ENCODE measurements around the gene RBM47. TPM values are rescaled to one million over a fixed set of nuclear protein-coding genes. Genes with fewer than 3 reads are reported as not detected.

RBM47 gene
- total and polyA plus RNA-seq, 2 experiments from 2014 or later = 35.6 to 139 TPM

DNA sequence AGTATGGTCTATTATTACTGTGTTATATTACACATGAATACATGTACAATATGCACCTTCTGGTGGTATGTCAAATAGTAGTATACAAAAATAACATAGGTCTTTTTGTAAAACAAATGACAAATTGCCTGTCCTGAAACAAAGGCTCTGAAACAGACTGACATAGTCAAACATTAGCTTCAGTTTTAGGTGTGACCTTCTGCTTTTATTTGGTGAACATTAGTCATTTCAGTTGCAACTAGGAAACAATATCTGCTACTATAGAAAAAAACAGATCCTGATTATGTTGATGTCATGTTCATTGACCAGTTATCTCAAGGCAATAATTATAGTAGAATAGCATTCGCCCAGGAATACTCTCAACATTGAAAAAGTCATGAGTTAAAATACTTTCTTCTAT, 171.6 kb downstream of the RBM47 start:
- Mint-ChIP-seq H3K9me3 (no peaks in the 10 kb centered on the region), H3K36me3 (ENCODE audit: low read depth) (peaks cover 8% of the 10 kb centered on the region; the same call in 2 of the 3 replicates), H3K4me1 (peaks cover 24% of the 10 kb centered on the region), H3K4me3 (no peak overlapping the region), H3K27ac (no peak overlapping the region), H3K27me3 (ENCODE audit: insufficient read depth, low read depth, poor library complexity) (no peaks in the 10 kb centered on the region)
- H3K79me2 ChIP-seq (replicated peaks; ENCODE audit: insufficient read depth) = peaks cover 13% of the 10 kb centered on the region
- no peak overlapping the region for H3K4me3 ChIP-seq
- peaks cover 3% of the 10 kb centered on the region; the same call in 1 of the 2 replicates for H4K20me1 ChIP-seq (replicated peaks; ENCODE audit: insufficient read depth)
- no peak overlapping the region for H3K4me2 ChIP-seq
- no peak overlapping the region for H2AFZ ChIP-seq
- DNase-seq (ENCODE audit: low spot score) (no peak), ATAC-seq (no peak)
- H3K9me2 ChIP-seq (ENCODE audit: insufficient read depth) = no peaks in the 10 kb centered on the region
- TF ChIP-seq EZH2 (IDR thresholded peaks at IDR 0.05; ENCODE audit: low read depth, unreplicated experiment) = no peak
- TF ChIP-seq STAT1 (IDR thresholded peaks at IDR 0.05; ENCODE audit: unreplicated experiment) = no peak
- no peak for TF ChIP-seq JUNB (IDR thresholded peaks at IDR 0.05; ENCODE audit: unreplicated experiment)
- no peak for TF ChIP-seq POLR2AphosphoS5 (IDR thresholded peaks at IDR 0.05; ENCODE audit: low read depth)
- TF ChIP-seq, protein P1, sequence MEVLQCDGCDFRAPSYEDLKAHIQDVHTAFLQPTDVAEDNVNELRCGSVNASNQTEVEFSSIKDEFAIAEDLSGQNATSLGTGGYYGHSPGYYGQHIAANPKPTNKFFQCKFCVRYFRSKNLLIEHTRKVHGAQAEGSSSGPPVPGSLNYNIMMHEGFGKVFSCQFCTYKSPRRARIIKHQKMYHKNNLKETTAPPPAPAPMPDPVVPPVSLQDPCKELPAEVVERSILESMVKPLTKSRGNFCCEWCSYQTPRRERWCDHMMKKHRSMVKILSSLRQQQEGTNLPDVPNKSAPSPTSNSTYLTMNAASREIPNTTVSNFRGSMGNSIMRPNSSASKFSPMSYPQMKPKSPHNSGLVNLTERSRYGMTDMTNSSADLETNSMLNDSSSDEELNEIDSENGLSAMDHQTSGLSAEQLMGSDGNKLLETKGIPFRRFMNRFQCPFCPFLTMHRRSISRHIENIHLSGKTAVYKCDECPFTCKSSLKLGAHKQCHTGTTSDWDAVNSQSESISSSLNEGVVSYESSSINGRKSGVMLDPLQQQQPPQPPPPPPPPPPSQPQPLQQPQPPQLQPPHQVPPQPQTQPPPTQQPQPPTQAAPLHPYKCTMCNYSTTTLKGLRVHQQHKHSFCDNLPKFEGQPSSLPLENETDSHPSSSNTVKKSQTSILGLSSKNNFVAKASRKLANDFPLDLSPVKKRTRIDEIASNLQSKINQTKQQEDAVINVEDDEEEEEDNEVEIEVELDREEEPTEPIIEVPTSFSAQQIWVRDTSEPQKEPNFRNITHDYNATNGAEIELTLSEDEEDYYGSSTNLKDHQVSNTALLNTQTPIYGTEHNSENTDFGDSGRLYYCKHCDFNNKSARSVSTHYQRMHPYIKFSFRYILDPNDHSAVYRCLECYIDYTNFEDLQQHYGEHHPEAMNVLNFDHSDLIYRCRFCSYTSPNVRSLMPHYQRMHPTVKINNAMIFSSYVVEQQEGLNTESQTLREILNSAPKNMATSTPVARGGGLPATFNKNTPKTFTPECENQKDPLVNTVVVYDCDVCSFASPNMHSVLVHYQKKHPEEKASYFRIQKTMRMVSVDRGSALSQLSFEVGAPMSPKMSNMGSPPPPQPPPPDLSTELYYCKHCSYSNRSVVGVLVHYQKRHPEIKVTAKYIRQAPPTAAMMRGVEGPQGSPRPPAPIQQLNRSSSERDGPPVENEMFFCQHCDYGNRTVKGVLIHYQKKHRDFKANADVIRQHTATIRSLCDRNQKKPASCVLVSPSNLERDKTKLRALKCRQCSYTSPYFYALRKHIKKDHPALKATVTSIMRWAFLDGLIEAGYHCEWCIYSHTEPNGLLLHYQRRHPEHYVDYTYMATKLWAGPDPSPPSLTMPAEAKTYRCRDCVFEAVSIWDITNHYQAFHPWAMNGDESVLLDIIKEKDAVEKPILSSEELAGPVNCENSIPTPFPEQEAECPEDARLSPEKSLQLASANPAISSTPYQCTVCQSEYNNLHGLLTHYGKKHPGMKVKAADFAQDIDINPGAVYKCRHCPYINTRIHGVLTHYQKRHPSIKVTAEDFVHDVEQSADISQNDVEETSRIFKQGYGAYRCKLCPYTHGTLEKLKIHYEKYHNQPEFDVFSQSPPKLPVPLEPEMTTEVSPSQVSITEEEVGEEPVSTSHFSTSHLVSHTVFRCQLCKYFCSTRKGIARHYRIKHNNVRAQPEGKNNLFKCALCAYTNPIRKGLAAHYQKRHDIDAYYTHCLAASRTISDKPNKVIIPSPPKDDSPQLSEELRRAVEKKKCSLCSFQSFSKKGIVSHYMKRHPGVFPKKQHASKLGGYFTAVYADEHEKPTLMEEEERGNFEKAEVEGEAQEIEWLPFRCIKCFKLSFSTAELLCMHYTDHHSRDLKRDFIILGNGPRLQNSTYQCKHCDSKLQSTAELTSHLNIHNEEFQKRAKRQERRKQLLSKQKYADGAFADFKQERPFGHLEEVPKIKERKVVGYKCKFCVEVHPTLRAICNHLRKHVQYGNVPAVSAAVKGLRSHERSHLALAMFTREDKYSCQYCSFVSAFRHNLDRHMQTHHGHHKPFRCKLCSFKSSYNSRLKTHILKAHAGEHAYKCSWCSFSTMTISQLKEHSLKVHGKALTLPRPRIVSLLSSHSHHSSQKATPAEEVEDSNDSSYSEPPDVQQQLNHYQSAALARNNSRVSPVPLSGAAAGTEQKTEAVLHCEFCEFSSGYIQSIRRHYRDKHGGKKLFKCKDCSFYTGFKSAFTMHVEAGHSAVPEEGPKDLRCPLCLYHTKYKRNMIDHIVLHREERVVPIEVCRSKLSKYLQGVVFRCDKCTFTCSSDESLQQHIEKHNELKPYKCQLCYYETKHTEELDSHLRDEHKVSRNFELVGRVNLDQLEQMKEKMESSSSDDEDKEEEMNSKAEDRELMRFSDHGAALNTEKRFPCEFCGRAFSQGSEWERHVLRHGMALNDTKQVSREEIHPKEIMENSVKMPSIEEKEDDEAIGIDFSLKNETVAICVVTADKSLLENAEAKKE (CRISPR knock-in tag; IDR thresholded peaks at IDR 0.05) = no peak
- no peak for TF ChIP-seq NANOG (IDR thresholded peaks at IDR 0.05; ENCODE audit: borderline replicate concordance)
- TF ChIP-seq ZNF114 (CRISPR knock-in tag; IDR thresholded peaks at IDR 0.05) = no peak
- no peak for TF ChIP-seq ETS1 (IDR thresholded peaks at IDR 0.05)
- no peak for TF ChIP-seq CREB1 (CRISPR knock-in tag; IDR thresholded peaks at IDR 0.05; ENCODE audit: low read depth)
- TF ChIP-seq EZH2phosphoT487 (IDR thresholded peaks at IDR 0.05; ENCODE audit: unreplicated experiment) = no peak
- TF ChIP-seq CTCF (conservative IDR thresholded peaks at IDR 0.05; ENCODE audit: low read depth in 2 of 2) = no peak
- no peak for TF ChIP-seq ZNF331 (CRISPR knock-in tag; IDR thresholded peaks at IDR 0.05; ENCODE audit: low read depth)
- H3K36me3 ChIP-seq (ENCODE audit: insufficient read depth) = no peaks in the 10 kb centered on the region
- no peaks in the 10 kb centered on the region for H3F3A ChIP-seq (replicated peaks; ENCODE audit: low read depth)
- H3K4me1 ChIP-seq (ENCODE audit: insufficient read depth) = no peaks in the 10 kb centered on the region
- no peak overlapping the region for H3K27ac ChIP-seq (ENCODE audit: low read depth)
- no peaks in the 10 kb centered on the region for H3K27me3 ChIP-seq (ENCODE audit: insufficient read depth)

Measured in GM23338 (cell line).